SW 1271 (cell line): ENCODE data around the gene TMTC4.
"Not testable (repeated sequence)": the region's sequence is repeated elsewhere in the genome, so short reads cannot be mapped to it uniquely, and the experiment has no call there.

ENCODE experiments used
- DNase-seq, 2 experiments: peaks; one replicate each; lab custom pipeline; 2025; lab: John Stamatoyannopoulos, UW

TMTC4 gene

GRCh38 chr13:100625447-100625846, 49.1 kb downstream of the TMTC4 start:
- no peak for DNase-seq

DNA sequence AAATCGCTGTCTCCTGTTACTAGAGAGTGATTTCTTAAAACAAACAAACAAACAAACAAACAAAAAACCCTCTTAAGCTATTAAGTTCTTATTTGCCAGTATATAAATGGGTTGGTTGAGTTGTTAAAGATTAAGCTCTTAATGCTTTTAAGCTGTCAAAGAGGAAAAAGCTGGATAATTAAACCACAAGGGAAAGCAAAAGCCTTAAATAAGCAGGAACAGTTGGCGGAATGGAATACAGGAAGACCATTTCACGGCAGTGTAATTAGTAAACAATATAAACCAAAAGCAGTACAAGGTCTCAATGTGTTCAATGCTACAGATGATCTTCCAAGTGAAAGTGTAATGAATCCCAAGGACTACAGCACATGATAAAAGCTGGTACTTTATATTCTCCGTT, 53.8 kb downstream of the TMTC4 start:
- DNase-seq = no peak

DNA sequence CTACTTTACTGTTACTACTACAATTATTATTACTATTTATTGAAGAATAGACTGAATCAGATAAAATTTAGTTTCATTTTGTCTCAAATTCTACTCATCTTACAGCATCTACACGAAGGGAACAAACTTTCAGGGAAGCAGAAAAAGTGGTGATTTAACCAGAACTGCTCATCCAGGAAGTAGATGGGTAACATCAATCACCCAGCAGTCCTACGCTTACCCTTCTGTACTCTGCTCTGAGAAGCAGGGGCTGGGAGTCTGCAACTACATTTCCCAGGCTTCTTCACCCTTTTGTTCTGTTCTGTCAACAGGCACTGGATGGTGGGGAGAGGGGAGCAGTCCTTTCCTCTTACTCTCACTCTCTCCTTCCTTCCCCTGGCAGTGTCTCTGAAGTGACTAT, 54.7 kb downstream of the TMTC4 start:
- no peak for DNase-seq

- not testable (repeated sequence) for DNase-seq
These were observed 55.7 kb downstream of the TMTC4 start for GRCh38 chr13:100618897-100619296.

- DNase-seq = no peak
These were observed 61.6 kb downstream of the TMTC4 start for GRCh38 chr13:100613031-100613430.

DNA sequence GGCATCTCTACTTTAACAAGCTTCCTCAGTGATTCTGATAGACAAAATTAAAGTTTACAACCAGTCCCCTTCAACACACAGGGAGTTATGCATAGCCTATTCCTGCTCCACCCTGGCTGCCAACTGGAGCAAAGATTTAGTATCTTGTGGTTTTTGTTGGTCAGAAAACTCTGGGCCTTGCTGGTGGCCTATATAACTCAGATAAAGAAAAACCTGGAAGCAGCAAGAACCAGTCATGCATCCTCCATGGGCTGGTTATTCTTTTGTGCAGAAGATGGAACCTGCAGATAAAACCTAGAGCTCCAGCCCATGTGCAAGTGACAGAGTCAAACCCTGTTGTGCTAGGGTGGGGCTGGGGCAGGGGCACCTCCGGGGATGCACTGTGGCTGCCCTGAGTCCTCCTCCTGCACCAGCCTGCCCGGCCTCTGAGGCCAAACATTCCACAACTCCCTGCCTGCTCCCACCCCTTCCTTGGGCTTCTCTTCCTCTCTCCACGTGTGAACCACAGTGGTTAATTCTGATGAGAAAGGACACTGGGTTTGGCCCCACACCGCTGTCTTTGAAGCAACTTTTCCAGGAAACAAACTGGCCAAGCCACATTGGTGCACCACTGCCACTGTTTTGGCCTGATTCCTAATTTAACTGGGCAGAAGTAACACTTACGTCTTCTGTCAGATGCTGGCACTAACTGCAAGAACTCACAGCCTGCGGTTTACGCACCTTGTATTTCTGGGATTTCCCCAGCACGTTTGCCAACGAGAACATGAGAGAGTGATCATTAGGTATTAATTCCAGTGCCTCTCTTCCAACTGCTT, 62.7 kb downstream of the TMTC4 start:
- DNase-seq = no peak

DNA sequence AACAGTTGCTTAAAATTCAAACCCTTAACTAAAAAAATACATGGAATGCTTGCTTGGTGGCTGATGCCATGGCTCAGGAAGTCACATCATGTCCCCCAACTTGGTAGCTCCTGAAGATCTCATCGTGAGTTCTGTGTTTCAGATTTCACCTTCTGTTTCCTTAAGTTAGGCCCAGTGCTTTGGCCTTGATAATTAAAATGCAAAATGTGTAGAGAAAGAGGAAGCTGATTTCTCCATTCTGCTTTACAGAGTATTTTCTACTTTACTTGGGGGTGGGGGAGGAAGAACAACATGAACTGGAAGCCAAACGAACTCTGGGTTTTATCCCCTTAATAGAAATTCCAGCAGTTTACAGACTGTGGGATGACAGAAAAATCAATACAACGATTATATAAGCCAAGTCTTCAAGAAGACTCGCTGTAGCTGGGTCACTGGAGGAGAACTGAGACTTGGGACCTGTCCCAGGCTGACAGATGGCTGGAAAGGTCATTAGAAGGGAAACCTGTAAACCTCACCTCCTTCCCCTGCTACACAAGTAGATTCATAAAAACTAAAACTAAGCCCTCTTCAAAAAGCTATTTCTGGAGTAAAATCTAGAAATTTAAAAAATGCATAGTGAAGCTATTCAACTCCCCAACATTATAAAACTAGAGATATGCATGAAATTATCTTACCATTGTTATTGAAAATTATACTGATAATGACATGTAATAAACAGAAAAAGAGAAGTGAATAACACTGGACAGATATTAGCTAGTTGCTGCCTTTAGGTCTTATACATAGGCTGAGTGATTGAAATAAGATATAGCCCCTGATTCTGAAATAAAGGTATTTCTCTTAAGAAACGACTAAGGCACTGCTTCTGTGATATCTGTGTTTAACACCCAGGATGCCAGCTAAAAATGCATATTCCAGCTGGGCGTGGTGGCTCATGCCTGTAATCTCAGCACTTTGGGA, 63.9 kb downstream of the TMTC4 start:
- no peak for DNase-seq

DNA sequence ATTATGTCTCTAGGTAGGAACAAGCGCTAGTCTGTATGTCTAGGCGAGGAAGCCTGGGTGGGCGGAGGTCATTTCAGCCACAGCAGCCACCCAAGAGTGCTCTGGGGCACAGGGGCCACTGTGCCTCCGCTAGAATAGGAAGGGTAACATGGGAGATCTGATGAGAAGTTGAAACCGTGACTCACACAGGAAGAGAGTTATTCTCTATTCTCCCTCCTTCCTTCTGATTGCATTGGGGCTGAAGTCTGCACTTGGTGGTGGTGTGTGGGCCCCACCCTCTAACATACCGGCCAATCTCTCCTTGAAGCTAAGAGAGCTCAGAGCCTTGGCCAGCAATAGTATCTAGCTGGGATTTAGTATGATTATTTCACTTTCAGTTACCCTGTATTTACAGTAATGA, 65.7 kb downstream of the TMTC4 start:
- no peak for DNase-seq

GRCh38 chr13:100608489-100608888, 66.1 kb downstream of the TMTC4 start:
- DNase-seq = no peak

- no peak for DNase-seq
These were observed 69.5 kb downstream of the TMTC4 start for GRCh38 chr13:100604918-100605710.

DNA sequence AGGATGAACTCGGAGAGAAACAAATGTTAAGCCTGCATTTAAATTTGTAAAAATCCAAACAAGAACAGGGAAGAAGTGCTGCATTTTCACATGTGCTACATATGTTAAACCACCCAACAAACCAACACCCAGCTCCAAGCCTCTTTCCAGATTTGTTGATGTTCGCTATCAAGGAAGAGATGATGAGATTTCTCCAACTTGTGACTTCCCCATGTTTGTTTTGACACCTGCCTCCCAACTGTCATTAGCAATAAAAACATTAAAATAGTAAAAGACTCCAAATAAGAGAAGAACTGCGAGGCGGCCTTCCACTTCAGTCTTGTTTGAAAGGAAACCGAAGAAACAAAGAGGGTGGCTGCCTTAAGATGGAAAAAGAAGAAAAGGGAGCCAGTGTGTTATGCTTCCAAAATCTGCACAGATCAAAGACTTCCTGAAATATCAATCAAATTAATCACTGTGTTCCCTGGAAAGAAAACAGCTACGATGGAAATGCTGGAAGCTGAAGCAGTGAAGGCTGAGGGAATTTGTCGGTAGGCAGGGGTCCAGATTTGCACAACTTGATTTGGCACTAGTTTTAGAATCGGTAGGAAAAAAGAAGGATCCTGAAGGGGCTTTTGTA, 72.0 kb downstream of the TMTC4 start:
- no peak for DNase-seq

DNA sequence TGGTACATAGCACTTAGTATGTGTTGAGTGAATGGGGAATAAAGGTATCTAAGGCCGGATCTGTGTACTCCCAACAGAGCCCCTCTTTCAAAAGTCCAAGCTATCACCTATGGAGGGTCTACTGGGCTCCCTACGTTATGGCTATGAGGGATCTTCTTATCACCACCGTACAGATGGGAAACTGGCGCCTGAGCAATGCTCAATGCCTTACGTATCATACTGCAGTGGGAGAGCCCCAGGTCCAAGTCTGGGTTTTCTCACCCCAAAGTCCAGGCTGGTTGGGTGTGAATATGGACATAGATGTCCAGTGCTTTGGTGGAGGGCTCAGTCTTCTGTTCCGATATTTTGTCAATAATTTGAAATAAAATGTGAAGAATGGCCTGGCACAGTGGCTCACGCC, 72.9 kb downstream of the TMTC4 start:
- DNase-seq = no peak

DNA sequence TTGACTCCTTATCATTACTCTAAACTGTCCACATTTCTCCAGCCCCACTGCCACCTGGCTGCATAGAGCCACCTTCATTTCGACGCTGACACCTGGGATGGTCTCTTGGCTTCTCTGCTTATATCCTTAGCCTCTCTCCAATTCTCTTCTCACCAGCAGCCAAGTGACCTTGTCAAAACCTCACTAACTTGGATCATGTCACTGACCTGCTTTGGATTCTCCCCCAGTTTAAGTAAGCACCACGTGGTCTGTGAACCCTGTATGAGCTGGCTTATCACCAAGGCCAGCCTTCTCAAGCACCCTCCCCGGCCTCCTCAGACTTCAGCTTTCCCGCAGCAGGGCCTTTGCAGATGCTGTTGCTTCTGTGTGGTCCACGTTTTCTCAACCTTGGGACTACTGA, 73.7 kb downstream of the TMTC4 start:
- no peak for DNase-seq

DNA sequence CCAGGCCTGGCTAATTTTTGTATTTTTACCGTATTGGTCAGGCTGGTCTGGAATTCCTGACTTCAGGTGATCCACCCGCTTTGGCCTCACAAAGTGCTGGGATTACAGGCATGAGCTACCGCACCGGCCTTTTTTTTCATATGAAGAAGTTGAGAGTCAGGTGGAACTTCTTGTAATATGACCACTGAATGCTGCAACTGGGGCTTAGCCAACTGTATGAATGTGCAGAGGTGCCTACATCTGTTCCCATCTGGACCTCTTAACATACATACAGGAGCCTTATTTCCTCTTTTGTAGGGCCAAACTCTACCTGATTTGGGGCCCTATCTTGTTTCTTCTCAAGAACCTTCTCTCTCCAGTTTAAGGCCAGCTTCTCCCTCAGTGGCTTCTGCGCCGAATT, 74.1 kb downstream of the TMTC4 start:
- no peak for DNase-seq

- no peak for DNase-seq
These were observed 77.3 kb downstream of the TMTC4 start for GRCh38 chr13:100597253-100597652.

- no peak for DNase-seq
These were observed 78.1 kb downstream of the TMTC4 start for GRCh38 chr13:100596516-100596915.

- no peak for DNase-seq
These were observed 79.9 kb downstream of the TMTC4 start for GRCh38 chr13:100594731-100595130.

GRCh38 chr13:100594255-100594654, 80.3 kb downstream of the TMTC4 start:
- no peak for DNase-seq

DNA sequence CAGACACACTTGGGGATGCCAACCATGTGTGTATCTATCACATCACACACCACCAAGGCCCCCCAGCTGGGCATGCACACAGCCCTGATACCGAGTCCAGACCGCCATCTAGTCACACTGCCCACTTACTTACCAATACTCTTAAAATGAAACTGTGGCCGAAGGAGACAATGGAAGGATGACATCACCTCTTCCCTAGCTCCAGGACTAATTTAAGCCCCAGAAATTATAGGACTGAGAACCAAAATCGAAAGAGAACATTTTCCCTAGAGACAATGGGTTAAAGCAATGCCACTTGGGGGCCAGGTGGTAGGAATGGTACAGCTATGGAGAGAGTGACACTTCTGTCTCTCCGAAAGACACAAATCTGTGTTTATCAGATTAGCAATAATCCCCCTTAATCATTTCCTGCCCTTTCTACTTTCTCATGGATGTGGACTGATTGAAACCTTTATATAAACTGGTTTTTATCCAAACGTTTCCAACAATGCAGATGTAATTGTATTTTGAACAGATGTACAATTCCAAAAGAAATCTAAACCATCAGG, 85.3 kb downstream of the TMTC4 start:
- DNase-seq = no peak

GRCh38 chr13:100588331-100589177, 86.0 kb downstream of the TMTC4 start, which contains the start of gene GGACT:
GGACT (minus strand) TSS chr13:100588789; CDS start chr13:100532591, 56,198 bp downstream.
- peak; percentile 36 to 54 for DNase-seq
